C4-2B (cell line): Measurements from ENCODE around the gene CNTNAP5.

Source experiments
- H3K27ac ChIP-seq: fragments of 450-650 bp; 2 replicates; pipeline ENCODE4 v1.5.1; 2017
- ZFX ChIP-seq: fragments of 450-650 bp; IDR thresholded peaks from 2 replicates; pipeline ENCODE4 v1.6.1; 2017
- TF ChIP-seq, protein P1 (sequence below): fragments of 450-650 bp; conservative IDR thresholded peaks from 2 replicates; pipeline ENCODE4 v1.5.1; 2017; ENCODE audit warnings: mild to moderate bottlenecking

CNTNAP5 gene

GRCh38 chr2:124315221-124315880 lies 290.3 kb downstream of the CNTNAP5 start:
- no peak for TF ChIP-seq ZFX
- TF ChIP-seq, protein P1, sequence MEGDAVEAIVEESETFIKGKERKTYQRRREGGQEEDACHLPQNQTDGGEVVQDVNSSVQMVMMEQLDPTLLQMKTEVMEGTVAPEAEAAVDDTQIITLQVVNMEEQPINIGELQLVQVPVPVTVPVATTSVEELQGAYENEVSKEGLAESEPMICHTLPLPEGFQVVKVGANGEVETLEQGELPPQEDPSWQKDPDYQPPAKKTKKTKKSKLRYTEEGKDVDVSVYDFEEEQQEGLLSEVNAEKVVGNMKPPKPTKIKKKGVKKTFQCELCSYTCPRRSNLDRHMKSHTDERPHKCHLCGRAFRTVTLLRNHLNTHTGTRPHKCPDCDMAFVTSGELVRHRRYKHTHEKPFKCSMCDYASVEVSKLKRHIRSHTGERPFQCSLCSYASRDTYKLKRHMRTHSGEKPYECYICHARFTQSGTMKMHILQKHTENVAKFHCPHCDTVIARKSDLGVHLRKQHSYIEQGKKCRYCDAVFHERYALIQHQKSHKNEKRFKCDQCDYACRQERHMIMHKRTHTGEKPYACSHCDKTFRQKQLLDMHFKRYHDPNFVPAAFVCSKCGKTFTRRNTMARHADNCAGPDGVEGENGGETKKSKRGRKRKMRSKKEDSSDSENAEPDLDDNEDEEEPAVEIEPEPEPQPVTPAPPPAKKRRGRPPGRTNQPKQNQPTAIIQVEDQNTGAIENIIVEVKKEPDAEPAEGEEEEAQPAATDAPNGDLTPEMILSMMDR: no peak
- no peak overlapping the region for H3K27ac ChIP-seq

GRCh38 chr2:124316133-124316532 lies 291.0 kb downstream of the CNTNAP5 start:
- no peak overlapping the region for H3K27ac ChIP-seq
- TF ChIP-seq, protein P1: no peak
- no peak for TF ChIP-seq ZFX

GRCh38 chr2:124316881-124317605 lies 292.0 kb downstream of the CNTNAP5 start:
- TF ChIP-seq, protein P1: no peak
- TF ChIP-seq ZFX: no peak
- H3K27ac ChIP-seq: no peak overlapping the region

DNA sequence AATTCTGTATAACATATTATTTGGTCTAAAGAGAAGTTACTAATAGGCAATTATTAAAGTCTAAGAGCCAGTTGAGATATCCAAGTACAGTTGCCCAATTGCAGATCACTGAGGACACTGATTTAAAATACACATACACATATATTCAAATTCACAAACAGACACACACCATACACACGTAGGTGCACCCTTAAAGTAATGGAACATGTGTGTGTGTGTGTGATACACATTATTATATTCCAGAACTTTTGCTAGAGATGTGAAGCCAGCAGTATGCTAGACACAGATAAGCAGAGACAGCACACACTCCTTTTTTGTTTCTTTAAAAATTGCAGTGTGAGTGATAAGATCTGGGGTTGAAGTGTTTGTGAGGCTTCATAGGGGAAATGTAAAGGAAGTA lies 292.5 kb downstream of the CNTNAP5 start:
- no peak overlapping the region for H3K27ac ChIP-seq
- no peak for TF ChIP-seq ZFX
- TF ChIP-seq, protein P1: no peak

DNA sequence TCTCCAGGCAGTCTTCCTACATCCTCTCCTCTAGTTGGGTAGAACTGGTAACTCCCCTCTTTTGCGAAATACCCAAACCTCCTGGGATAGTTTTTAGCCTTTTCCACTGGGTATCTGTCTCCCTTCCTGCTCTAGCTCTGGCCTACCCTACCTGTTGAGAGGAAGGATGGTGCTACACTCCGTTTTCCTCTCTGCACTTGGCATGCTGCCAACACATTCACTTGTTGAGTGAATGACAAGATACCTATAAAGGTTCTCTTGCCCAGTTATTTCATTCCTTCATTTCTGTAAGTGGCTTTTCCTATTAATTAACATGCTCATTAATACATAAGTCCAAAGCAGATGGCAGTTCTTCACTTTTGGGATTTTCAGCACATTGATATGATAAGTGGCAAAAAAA lies 293.8 kb downstream of the CNTNAP5 start:
- no peak overlapping the region for H3K27ac ChIP-seq
- no peak for TF ChIP-seq ZFX
- TF ChIP-seq, protein P1: no peak

- no peak for TF ChIP-seq ZFX
- TF ChIP-seq, protein P1: no peak
Observed at GRCh38 chr2:124319577-124319976, 294.5 kb downstream of the CNTNAP5 start.

GRCh38 chr2:124320051-124320688 lies 295.1 kb downstream of the CNTNAP5 start:
- H3K27ac ChIP-seq: no peak overlapping the region
- no peak for TF ChIP-seq ZFX
- TF ChIP-seq, protein P1: no peak

More at GRCh38 chr2:124319577-124319976, 294.5 kb downstream of the CNTNAP5 start:
- H3K27ac ChIP-seq: no peak overlapping the region
